NB4 (cell line): ENCODE data around the gene CCDC181.

ENCODE experiments used
- POLR2A ChIP-seq: IDR thresholded peaks from 2 replicates; pipeline ENCODE4 v1.6.1; 2011; ENCODE audit warnings: mild to moderate bottlenecking; ENCODE audit not compliant: insufficient read length; ENCODE audit errors: extremely low read depth
- TF ChIP-seq, protein P1 (sequence below): IDR thresholded peaks from one replicate; pipeline ENCODE4 v1.5.1; 2012; ENCODE audit warnings: low read depth, low read length

DNA sequence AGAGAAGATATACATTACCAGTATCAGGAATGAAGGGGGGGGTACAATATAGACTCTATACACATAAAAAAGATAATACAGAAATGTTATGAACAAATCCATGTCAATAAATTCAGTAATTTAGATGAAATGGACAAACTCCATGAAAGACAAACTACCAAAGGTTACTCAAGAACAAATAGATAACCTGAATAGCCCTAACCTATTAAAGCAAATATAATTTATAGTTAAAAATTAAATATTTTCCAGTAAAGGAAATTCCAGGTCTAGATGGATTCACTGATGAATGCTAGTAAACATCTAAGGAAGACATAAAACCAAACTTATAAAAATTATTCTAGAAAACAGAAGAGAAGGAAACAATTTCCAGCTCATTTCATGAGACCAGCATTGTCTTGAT is 46.1 kb downstream of the CCDC181 start:
- TF ChIP-seq, protein P1, sequence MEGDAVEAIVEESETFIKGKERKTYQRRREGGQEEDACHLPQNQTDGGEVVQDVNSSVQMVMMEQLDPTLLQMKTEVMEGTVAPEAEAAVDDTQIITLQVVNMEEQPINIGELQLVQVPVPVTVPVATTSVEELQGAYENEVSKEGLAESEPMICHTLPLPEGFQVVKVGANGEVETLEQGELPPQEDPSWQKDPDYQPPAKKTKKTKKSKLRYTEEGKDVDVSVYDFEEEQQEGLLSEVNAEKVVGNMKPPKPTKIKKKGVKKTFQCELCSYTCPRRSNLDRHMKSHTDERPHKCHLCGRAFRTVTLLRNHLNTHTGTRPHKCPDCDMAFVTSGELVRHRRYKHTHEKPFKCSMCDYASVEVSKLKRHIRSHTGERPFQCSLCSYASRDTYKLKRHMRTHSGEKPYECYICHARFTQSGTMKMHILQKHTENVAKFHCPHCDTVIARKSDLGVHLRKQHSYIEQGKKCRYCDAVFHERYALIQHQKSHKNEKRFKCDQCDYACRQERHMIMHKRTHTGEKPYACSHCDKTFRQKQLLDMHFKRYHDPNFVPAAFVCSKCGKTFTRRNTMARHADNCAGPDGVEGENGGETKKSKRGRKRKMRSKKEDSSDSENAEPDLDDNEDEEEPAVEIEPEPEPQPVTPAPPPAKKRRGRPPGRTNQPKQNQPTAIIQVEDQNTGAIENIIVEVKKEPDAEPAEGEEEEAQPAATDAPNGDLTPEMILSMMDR: no peak
- TF ChIP-seq POLR2A: no peak
